VCaP (cell line): ENCODE measurements around the gene WDR19.

ENCODE experiments used
- H3K27ac ChIP-seq: fragments of 450-650 bp; 2 replicates; pipeline ENCODE4 v1.5.1; 2017
- CTCF ChIP-seq: fragments of 450-650 bp; conservative IDR thresholded peaks from 2 replicates; pipeline ENCODE4 v1.5.1; 2017; ENCODE audit warnings: mild to moderate bottlenecking, moderate library complexity

WDR19 gene

GRCh38 chr4:39295784-39296183, 113.5 kb downstream of the WDR19 start:
- no peak for TF ChIP-seq CTCF
- no peak overlapping the region for H3K27ac ChIP-seq

GRCh38 chr4:39302901-39303300, 120.6 kb downstream of the WDR19 start:
- H3K27ac ChIP-seq, result no peak overlapping the region
- no peak for TF ChIP-seq CTCF

- H3K27ac ChIP-seq, result no peak overlapping the region
- TF ChIP-seq CTCF, result no peak
Observed at GRCh38 chr4:39303871-39304270, 121.5 kb downstream of the WDR19 start.

- no peak overlapping the region for H3K27ac ChIP-seq
- TF ChIP-seq CTCF, result no peak
Observed at GRCh38 chr4:39304651-39305050, 122.3 kb downstream of the WDR19 start.

GRCh38 chr4:39305912-39306677, 123.8 kb downstream of the WDR19 start:
- no peak overlapping the region for H3K27ac ChIP-seq
- TF ChIP-seq CTCF, result no peak

GRCh38 chr4:39308611-39309010, 126.3 kb downstream of the WDR19 start:
- no peak for TF ChIP-seq CTCF
- no peak overlapping the region for H3K27ac ChIP-seq

- no peak overlapping the region for H3K27ac ChIP-seq
- TF ChIP-seq CTCF, result no peak
Observed at GRCh38 chr4:39312816-39313215, 130.5 kb downstream of the WDR19 start.
